Upper lobe of left lung (tissue), 6 donors: ENCODE measurements around the gene PTPRF. TPM values are rescaled to one million over a fixed set of nuclear protein-coding genes. Genes with fewer than 3 reads are reported as not detected.
A peak's percentile ranks its signal among the peaks of the same experiment; 100 is the strongest.

Experiments
- ATAC-seq, 2 donors: fragments of 200-7000 bp; cut with Tn5 transposase; one replicate each; pipeline ENCODE4 v1.9.1; 2022; ENCODE audit warnings: mild to moderate bottlenecking in 2 of 2, moderate library complexity in 2 of 2; ENCODE audit not compliant: low FRiP score in 2 of 2
- DNase-seq, 2 donors: peaks; one replicate each; pipeline ENCODE4 v3.0.0-alpha.2; 2019 to 2020
- H3K27ac ChIP-seq, 4 donors: fragments of 200-600 bp; sonication (generic); one replicate each; pipeline ENCODE4 v1.5.1; 2016 to 2019
- H3K27me3 ChIP-seq, 4 donors: fragments of 200-600 bp; sonication (generic); one replicate each; pipeline ENCODE4 v1.5.1; 2017 to 2019
- H3K36me3 ChIP-seq, 4 donors: fragments of 200-600 bp; sonication (generic); one replicate each; pipeline ENCODE4 v1.5.1; 2016 to 2019
- H3K4me1 ChIP-seq, 4 donors: fragments of 200-600 bp; sonication (generic); one replicate each; pipeline ENCODE4 v1.5.1; 2018 to 2019
- H3K4me3 ChIP-seq, 4 donors: fragments of 200-600 bp; sonication (generic); one replicate each; pipeline ENCODE4 v1.5.1; 2017 to 2019; ENCODE audit warnings: mild to moderate bottlenecking in 2 of 4, moderate library complexity in 1 of 4
- H3K9me3 ChIP-seq, 4 donors: fragments of 200-600 bp; sonication (generic); one replicate each; pipeline ENCODE4 v1.5.1; 2018 to 2019
- CTCF ChIP-seq, 6 experiments: fragments of 450-650 bp in 4 of 6; fragments of 200-600 bp in 2 of 6; sonication (generic) in 2 of 6; IDR thresholded peaks; one replicate each; pipeline ENCODE4 v1.5.1; 2016 to 2019; ENCODE audit warnings: antibody characterized with exemption in 6 of 6
- EP300 ChIP-seq, 4 donors: sonication (generic); formaldehyde crosslinking; IDR thresholded peaks; one replicate each; pipeline ENCODE4 v1.5.1; 2017; ENCODE audit warnings: antibody characterized with exemption in 4 of 4, control low read depth in 2 of 4
- POLR2A ChIP-seq, 4 donors: fragments of 450-650 bp; IDR thresholded peaks; one replicate each; pipeline ENCODE4 v1.5.1; 2016 to 2017; ENCODE audit warnings: antibody characterized with exemption in 4 of 4, mild to moderate bottlenecking in 2 of 4
- POLR2AphosphoS5 ChIP-seq, 2 donors: sonication (generic); formaldehyde crosslinking; IDR thresholded peaks; one replicate each; pipeline ENCODE4 v1.5.1; 2017; ENCODE audit warnings: antibody characterized with exemption in 2 of 2
- WGBS, 2 donors: methylation state at CpG; one replicate each; pipeline ENCODE4 v1.1.5; 2017 to 2018; 5-methylcytosine and 5-hydroxymethylcytosine counted together
- total RNA-seq, 6 donors: library from RNA; depleted of rRNA in 4 of 6; stranded (reverse); fragments of >200 nt in 4 of 6; gene quantifications; one replicate each; pipeline versions ENCODE4 v1.1.0 to v1.2.1, GENCODE V29; 2016 to 2021
- donor health status: DM: no; HTN: no; CAD: no; lungs with moderate emphysema.
- donor health status: DM: no; HTN: yes; CAD: no; lungs with severe emphysema.

The PTPRF gene
- total RNA-seq, 6 donors from 2014 or later: 133 to 201 (median 171) TPM

- Histone ChIP-seq H3K4me3 (no peak overlapping the region), H3K27me3 (no peaks in the 10 kb centered on the region), H3K9me3 (no peaks in the 10 kb centered on the region), H3K4me1 (peaks cover 13 to 37% (median 24%) of the 10 kb centered on the region in 4 donors), H3K36me3 (no peaks in the 10 kb centered on the region), H3K27ac (peak overlapping the region in 1 of 4 donors; percentile 58)
- ATAC-seq (no peak), DNase-seq (no peak)
- TF ChIP-seq POLR2AphosphoS5 (IDR thresholded peaks at IDR 0.05) (no peak), EP300 (IDR thresholded peaks at IDR 0.05) (no peak), CTCF (IDR thresholded peaks at IDR 0.05) (no peak), POLR2A (IDR thresholded peaks at IDR 0.05) (no peak)
- WGBS, 2 donors: 83 to 90% methylated on average over 3 of the region's 3 CpGs
Observed at GRCh38 chr1:43538143-43538487, 7.4 kb downstream of the PTPRF start.

GRCh38 chr1:43538969-43539368 lies 8.3 kb downstream of the PTPRF start:
- Histone ChIP-seq H3K27ac (no peak overlapping the region), H3K4me1 (peaks cover 13 to 33% (median 21%) of the 10 kb centered on the region in 4 donors)
- 89% methylated on average over 4 of the region's 4 CpGs for WGBS, 2 donors

GRCh38 chr1:43539726-43540434 lies 9.2 kb downstream of the PTPRF start:
- ATAC-seq (no peak), DNase-seq (no peak)
- 87 to 94% methylated on average over 7 of the region's 7 CpGs for WGBS, 2 donors
- no peak overlapping the region for H3K4me3 ChIP-seq
- H3K36me3 ChIP-seq: no peaks in the 10 kb centered on the region
- TF ChIP-seq CTCF (IDR thresholded peaks at IDR 0.05): no peak
- TF ChIP-seq POLR2AphosphoS5 (IDR thresholded peaks at IDR 0.05): no peak
- TF ChIP-seq POLR2A (IDR thresholded peaks at IDR 0.05): no peak
- TF ChIP-seq EP300 (IDR thresholded peaks at IDR 0.05): no peak
- H3K27ac ChIP-seq: peak overlapping the region in 2 of 4 donors; percentile 54 to 64
- H3K27me3 ChIP-seq: no peaks in the 10 kb centered on the region
- H3K4me1 ChIP-seq: peaks cover 13 to 36% (median 21%) of the 10 kb centered on the region in 4 donors
- H3K9me3 ChIP-seq: no peaks in the 10 kb centered on the region

More at GRCh38 chr1:43538969-43539368, 8.3 kb downstream of the PTPRF start:
- no peak for DNase-seq
- no peak for TF ChIP-seq POLR2A (IDR thresholded peaks at IDR 0.05)
- TF ChIP-seq CTCF (IDR thresholded peaks at IDR 0.05): no peak
- no peak for TF ChIP-seq EP300 (IDR thresholded peaks at IDR 0.05)
- TF ChIP-seq POLR2AphosphoS5 (IDR thresholded peaks at IDR 0.05): no peak
- H3K4me3 ChIP-seq: no peak overlapping the region
- no peaks in the 10 kb centered on the region for H3K9me3 ChIP-seq
- no peak for ATAC-seq
- H3K27me3 ChIP-seq: no peaks in the 10 kb centered on the region
- no peaks in the 10 kb centered on the region for H3K36me3 ChIP-seq

- DNase-seq: peak in 1 of 2 donors; percentile 83
- no peak for ATAC-seq
- H3K4me1 ChIP-seq: peaks cover 16 to 41% (median 25%) of the 10 kb centered on the region in 4 donors
Observed at GRCh38 chr1:43540653-43541071, 10.0 kb downstream of the PTPRF start.

More at GRCh38 chr1:43540653-43541071, 10.0 kb downstream of the PTPRF start:
- Histone ChIP-seq H3K27me3 (no peaks in the 10 kb centered on the region), H3K9me3 (no peaks in the 10 kb centered on the region), H3K27ac (peak overlapping the region; percentile 14 to 64 (median 36)), H3K4me3 (no peak overlapping the region), H3K36me3 (no peaks in the 10 kb centered on the region)
- WGBS, 2 donors: 69 to 79% methylated on average over 12 to 15 of the region's 15 CpGs
- TF ChIP-seq POLR2AphosphoS5 (IDR thresholded peaks at IDR 0.05) (no peak), POLR2A (IDR thresholded peaks at IDR 0.05) (no peak), EP300 (IDR thresholded peaks at IDR 0.05) (no peak), CTCF (IDR thresholded peaks at IDR 0.05) (no peak)
